HepG2 (cell line): ENCODE measurements around the gene CHRNB2. TPM values are rescaled to one million over a fixed set of nuclear protein-coding genes. Genes with fewer than 3 reads are reported as not detected.

Experiments
- BRCA1 ChIP-seq: sonication (generic); formaldehyde crosslinking; IDR thresholded peaks from 2 replicates; pipeline ENCODE4 v1.4.0; 2020; ENCODE audit warnings: missing genetic modification reagents
- HDAC1 ChIP-seq: sonication (generic); formaldehyde crosslinking; IDR thresholded peaks from 2 replicates; pipeline ENCODE4 v1.5.1; 2020; ENCODE audit warnings: mild to moderate bottlenecking, missing genetic modification reagents
- MIER2 ChIP-seq: IDR thresholded peaks from 2 replicates; pipeline ENCODE4 v1.6.1; 2016; ENCODE audit warnings: missing biosample characterization, missing genetic modification reagents
- PHF20 ChIP-seq: sonication (generic); formaldehyde crosslinking; IDR thresholded peaks from 2 replicates; pipeline ENCODE4 v1.5.0; 2020; ENCODE audit warnings: mild to moderate bottlenecking, missing genetic modification reagents
- REXO4 ChIP-seq: sonication (generic); formaldehyde crosslinking; IDR thresholded peaks from 2 replicates; pipeline ENCODE4 v1.8.0; 2022; ENCODE audit warnings: missing genetic modification reagents, mild to moderate bottlenecking, borderline replicate concordance
- SATB2 ChIP-seq: sonication (generic); formaldehyde crosslinking; IDR thresholded peaks from 2 replicates; pipeline ENCODE4 v1.5.0; 2020; ENCODE audit warnings: missing genetic modification reagents
- SIN3B ChIP-seq: fragments of 150-350 bp; IDR thresholded peaks from 2 replicates; pipeline ENCODE4 v1.6.1; 2014; ENCODE audit warnings: low read length
- SNAI1 ChIP-seq: sonication (generic); formaldehyde crosslinking; IDR thresholded peaks from 2 replicates; pipeline ENCODE4 v1.5.0; 2020; ENCODE audit warnings: mild to moderate bottlenecking, missing genetic modification reagents, borderline replicate concordance
- SOX5 ChIP-seq: IDR thresholded peaks from 2 replicates; pipeline ENCODE4 v1.6.1; 2016; ENCODE audit warnings: borderline replicate concordance
- SP1 ChIP-seq, 2 experiments: fragments of 450-650 bp in 1 of 2; sonication (generic) in 1 of 2; formaldehyde crosslinking in 1 of 2; IDR thresholded peaks; 2 replicates each; pipeline versions ENCODE4 v1.4.0 to v1.6.1; 2016 to 2020; ENCODE audit warnings: missing genetic modification reagents in 1 of 2
- ZBTB1 ChIP-seq: sonication (generic); formaldehyde crosslinking; IDR thresholded peaks from 2 replicates; pipeline ENCODE4 v1.4.0; 2020; ENCODE audit warnings: missing genetic modification reagents, borderline replicate concordance
- polyA plus RNA-seq, 8 experiments: library from polyadenylated mRNA; depleted of rRNA in 3 of 8; stranded (reverse) in 7 of 8; unstranded in 1 of 8; fragments of >200 nt; fragmentation: Illumina TruSeq in 4 of 8; extraction: Trizol in 4 of 8; gene quantifications; 2 replicates each; pipeline versions ENCODE4 v1.2.1 to v1.2.3, GENCODE V29; 2011 to 2016; ENCODE audit warnings: low read depth in 4 of 8, missing spikeins in 1 of 8, mixed read lengths in 1 of 8; ENCODE audit not compliant: insufficient read depth in 1 of 8
- total RNA-seq, 5 experiments: library from RNA; depleted of rRNA; stranded (reverse); fragments of >200 nt; fragmentation: Illumina TruSeq; extraction: Trizol; gene quantifications; 2 replicates each; pipeline ENCODE4 v1.2.3, GENCODE V29; 2016; ENCODE audit warnings: low read depth in 1 of 5
- TF ChIP-seq, protein P1 (sequence below): sonication (generic); formaldehyde crosslinking; IDR thresholded peaks from 2 replicates; pipeline ENCODE4 v1.8.0; 2022; ENCODE audit warnings: mild to moderate bottlenecking, missing genetic modification reagents; ENCODE audit not compliant: insufficient replicate concordance
- TF ChIP-seq, protein P2 (sequence below): sonication (generic); formaldehyde crosslinking; IDR thresholded peaks from 2 replicates; pipeline ENCODE4 v1.4.0; 2020; ENCODE audit warnings: missing genetic modification reagents
- TF ChIP-seq, protein P3 (sequence below): sonication (generic); formaldehyde crosslinking; IDR thresholded peaks from 2 replicates; pipeline ENCODE4 v1.4.0; 2020; ENCODE audit warnings: mild to moderate bottlenecking, missing genetic modification reagents
- TF ChIP-seq, protein P4 (sequence below): sonication (generic); formaldehyde crosslinking; IDR thresholded peaks from 2 replicates; pipeline ENCODE4 v1.4.0; 2020; ENCODE audit warnings: missing genetic modification reagents
- TF ChIP-seq, protein P5 (sequence below): IDR thresholded peaks from 2 replicates; pipeline ENCODE4 v1.6.1; 2016; ENCODE audit warnings: missing compliant biosample characterization, missing genetic modification reagents, borderline replicate concordance
- TF ChIP-seq, protein P6 (sequence below): IDR thresholded peaks from 2 replicates; pipeline ENCODE4 v1.6.1; 2016; ENCODE audit warnings: mild to moderate bottlenecking, missing biosample characterization, missing genetic modification reagents

Gene CHRNB2
- total and polyA plus RNA-seq, 2 of the 13 experiments (the other 11 are each of a cell fraction or from before 2014, with no cell fraction given): 0.03 to 0.07 TPM

DNA sequence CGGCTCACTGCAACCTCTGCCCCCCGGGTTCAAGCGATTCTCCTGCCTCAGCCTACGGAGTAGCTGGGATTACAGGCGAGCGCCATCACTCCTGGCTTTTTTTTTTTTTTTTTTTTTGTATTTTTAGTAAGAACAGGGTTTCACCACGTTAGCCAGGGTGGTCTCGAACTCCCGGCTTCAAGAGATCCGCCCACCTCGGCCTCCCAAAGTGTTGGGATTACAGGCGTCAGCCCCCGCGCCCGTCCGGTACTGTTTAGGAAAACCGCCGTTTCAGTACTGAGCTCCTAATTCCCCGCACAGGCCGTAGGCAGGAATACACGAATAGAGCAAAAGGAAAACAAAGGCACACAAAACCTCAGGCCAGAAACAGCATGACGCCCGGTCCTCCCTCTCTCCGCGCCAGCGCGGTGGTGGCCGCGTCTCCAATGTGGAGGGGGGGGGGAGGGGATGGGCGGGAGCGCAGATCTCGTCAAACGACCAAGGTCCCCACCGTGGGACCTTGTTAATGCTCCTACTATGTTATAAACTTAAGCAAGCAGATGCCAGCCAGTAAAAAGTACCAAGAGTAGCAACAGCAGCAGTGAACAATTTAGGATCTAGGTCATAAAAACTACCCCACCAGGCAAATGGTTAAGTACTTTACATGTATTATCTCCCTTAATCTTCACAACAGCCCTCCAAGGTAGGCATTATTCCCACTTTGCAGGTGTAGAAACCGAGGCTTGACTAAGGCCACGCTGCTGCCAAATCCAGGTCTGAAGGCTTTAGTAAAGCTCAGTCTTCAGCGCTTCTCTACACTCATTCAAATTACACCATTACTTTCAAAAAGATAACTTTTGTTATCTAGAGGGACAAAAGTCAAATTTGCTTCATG is 41.1 kb downstream of the CHRNB2 start (continued):
- TF ChIP-seq, protein P1, sequence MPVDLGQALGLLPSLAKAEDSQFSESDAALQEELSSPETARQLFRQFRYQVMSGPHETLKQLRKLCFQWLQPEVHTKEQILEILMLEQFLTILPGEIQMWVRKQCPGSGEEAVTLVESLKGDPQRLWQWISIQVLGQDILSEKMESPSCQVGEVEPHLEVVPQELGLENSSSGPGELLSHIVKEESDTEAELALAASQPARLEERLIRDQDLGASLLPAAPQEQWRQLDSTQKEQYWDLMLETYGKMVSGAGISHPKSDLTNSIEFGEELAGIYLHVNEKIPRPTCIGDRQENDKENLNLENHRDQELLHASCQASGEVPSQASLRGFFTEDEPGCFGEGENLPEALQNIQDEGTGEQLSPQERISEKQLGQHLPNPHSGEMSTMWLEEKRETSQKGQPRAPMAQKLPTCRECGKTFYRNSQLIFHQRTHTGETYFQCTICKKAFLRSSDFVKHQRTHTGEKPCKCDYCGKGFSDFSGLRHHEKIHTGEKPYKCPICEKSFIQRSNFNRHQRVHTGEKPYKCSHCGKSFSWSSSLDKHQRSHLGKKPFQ (CRISPR knock-in tag): no peak
- TF ChIP-seq BRCA1 (CRISPR knock-in tag) (no peak), ZBTB1 (CRISPR knock-in tag) (no peak), REXO4 (no peak), HDAC1 (CRISPR knock-in tag) (no peak), SP1 (IDR thresholded peaks at IDR 0.05) (no peak), SP1 (CRISPR knock-in tag; IDR thresholded peaks at IDR 0.05) (no peak), SIN3B (no peak), SATB2 (CRISPR knock-in tag) (no peak), PHF20 (CRISPR knock-in tag) (no peak), SOX5 (CRISPR knock-in tag) (no peak), MIER2 (no peak), SNAI1 (CRISPR knock-in tag) (0 out of 2 replicates have a peak, but pooled peaks have one; percentile 31)
- TF ChIP-seq, protein P2, sequence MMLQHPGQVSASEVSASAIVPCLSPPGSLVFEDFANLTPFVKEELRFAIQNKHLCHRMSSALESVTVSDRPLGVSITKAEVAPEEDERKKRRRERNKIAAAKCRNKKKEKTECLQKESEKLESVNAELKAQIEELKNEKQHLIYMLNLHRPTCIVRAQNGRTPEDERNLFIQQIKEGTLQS (CRISPR knock-in tag): no peak
- TF ChIP-seq, protein P3, sequence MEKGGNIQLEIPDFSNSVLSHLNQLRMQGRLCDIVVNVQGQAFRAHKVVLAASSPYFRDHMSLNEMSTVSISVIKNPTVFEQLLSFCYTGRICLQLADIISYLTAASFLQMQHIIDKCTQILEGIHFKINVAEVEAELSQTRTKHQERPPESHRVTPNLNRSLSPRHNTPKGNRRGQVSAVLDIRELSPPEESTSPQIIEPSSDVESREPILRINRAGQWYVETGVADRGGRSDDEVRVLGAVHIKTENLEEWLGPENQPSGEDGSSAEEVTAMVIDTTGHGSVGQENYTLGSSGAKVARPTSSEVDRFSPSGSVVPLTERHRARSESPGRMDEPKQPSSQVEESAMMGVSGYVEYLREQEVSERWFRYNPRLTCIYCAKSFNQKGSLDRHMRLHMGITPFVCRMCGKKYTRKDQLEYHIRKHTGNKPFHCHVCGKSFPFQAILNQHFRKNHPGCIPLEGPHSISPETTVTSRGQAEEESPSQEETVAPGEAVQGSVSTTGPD: no peak
- TF ChIP-seq, protein P4, sequence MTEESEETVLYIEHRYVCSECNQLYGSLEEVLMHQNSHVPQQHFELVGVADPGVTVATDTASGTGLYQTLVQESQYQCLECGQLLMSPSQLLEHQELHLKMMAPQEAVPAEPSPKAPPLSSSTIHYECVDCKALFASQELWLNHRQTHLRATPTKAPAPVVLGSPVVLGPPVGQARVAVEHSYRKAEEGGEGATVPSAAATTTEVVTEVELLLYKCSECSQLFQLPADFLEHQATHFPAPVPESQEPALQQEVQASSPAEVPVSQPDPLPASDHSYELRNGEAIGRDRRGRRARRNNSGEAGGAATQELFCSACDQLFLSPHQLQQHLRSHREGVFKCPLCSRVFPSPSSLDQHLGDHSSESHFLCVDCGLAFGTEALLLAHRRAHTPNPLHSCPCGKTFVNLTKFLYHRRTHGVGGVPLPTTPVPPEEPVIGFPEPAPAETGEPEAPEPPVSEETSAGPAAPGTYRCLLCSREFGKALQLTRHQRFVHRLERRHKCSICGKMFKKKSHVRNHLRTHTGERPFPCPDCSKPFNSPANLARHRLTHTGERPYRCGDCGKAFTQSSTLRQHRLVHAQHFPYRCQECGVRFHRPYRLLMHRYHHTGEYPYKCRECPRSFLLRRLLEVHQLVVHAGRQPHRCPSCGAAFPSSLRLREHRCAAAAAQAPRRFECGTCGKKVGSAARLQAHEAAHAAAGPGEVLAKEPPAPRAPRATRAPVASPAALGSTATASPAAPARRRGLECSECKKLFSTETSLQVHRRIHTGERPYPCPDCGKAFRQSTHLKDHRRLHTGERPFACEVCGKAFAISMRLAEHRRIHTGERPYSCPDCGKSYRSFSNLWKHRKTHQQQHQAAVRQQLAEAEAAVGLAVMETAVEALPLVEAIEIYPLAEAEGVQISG: no peak
- TF ChIP-seq, protein P5, sequence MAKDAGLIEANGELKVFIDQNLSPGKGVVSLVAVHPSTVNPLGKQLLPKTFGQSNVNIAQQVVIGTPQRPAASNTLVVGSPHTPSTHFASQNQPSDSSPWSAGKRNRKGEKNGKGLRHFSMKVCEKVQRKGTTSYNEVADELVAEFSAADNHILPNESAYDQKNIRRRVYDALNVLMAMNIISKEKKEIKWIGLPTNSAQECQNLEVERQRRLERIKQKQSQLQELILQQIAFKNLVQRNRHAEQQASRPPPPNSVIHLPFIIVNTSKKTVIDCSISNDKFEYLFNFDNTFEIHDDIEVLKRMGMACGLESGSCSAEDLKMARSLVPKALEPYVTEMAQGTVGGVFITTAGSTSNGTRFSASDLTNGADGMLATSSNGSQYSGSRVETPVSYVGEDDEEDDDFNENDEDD: no peak
- TF ChIP-seq, protein P6, sequence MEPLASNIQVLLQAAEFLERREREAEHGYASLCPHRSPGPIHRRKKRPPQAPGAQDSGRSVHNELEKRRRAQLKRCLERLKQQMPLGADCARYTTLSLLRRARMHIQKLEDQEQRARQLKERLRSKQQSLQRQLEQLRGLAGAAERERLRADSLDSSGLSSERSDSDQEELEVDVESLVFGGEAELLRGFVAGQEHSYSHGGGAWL (CRISPR knock-in tag): no peak
